ENCODE results near the gene SCMH1.
A peak's percentile ranks its signal among the peaks of the same experiment; 100 is the strongest.

DNA sequence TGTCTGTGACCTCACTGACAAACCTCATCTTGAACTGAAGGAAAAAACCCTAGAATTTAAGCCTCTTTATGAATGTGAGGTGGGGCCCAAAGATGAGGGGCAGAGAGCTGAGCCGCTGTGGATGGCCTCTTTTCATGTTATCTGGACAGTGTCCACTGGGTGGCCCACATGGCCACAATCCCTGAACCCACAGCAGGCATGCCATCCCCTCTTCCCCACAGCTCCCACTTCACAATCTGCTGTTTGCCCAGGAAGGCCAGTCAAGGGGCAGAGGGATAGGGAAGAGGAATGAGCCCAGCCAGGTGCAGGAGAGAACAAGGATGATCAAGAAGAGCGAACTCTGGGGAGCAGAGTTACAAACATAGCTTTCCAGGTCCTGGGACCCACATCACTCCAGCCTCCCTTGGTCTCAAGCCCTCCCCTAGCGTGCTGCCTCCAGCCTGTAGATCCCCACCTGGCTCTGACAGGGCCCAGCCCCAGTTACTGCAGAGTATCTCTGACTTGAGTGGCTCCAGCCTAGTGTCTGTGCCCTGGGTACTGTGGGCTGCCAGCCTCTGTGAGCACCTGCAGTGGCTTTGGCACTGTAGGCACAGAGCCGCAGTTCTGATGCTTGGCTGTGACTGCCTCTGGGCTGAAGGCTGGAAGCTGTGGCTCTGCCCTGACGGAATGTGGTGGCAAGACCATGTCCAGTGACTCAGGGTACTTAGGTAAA lies 218.7 kb downstream of the SCMH1 start:
- TF ChIP-seq, protein P1, sequence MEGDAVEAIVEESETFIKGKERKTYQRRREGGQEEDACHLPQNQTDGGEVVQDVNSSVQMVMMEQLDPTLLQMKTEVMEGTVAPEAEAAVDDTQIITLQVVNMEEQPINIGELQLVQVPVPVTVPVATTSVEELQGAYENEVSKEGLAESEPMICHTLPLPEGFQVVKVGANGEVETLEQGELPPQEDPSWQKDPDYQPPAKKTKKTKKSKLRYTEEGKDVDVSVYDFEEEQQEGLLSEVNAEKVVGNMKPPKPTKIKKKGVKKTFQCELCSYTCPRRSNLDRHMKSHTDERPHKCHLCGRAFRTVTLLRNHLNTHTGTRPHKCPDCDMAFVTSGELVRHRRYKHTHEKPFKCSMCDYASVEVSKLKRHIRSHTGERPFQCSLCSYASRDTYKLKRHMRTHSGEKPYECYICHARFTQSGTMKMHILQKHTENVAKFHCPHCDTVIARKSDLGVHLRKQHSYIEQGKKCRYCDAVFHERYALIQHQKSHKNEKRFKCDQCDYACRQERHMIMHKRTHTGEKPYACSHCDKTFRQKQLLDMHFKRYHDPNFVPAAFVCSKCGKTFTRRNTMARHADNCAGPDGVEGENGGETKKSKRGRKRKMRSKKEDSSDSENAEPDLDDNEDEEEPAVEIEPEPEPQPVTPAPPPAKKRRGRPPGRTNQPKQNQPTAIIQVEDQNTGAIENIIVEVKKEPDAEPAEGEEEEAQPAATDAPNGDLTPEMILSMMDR (IDR thresholded peaks at IDR 0.05) = no peak
- TF ChIP-seq POLR2A (IDR thresholded peaks at IDR 0.05; ENCODE audit: low read length) (no peak), POLR2AphosphoS2 (conservative IDR thresholded peaks at IDR 0.05; ENCODE audit: low read length) (peak; percentile 99), SMC3 (IDR thresholded peaks at IDR 0.05) (peak; percentile 14; the same call in 2 of the 3 replicates), CBX8 (IDR thresholded peaks at IDR 0.05) (no peak), JUN (IDR thresholded peaks at IDR 0.05) (peak; percentile 15 to 63; a peak in 3 of 5 replicates), MAFK (IDR thresholded peaks at IDR 0.05; ENCODE audit: partially characterized antibody) (no peak), CBX2 (IDR thresholded peaks at IDR 0.05; ENCODE audit: borderline replicate concordance, low read depth) (no peak)
- TF ChIP-seq, protein P2, sequence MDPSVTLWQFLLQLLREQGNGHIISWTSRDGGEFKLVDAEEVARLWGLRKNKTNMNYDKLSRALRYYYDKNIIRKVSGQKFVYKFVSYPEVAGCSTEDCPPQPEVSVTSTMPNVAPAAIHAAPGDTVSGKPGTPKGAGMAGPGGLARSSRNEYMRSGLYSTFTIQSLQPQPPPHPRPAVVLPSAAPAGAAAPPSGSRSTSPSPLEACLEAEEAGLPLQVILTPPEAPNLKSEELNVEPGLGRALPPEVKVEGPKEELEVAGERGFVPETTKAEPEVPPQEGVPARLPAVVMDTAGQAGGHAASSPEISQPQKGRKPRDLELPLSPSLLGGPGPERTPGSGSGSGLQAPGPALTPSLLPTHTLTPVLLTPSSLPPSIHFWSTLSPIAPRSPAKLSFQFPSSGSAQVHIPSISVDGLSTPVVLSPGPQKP (IDR thresholded peaks at IDR 0.05; ENCODE audit: low read depth, low read length) = no peak
